HPDE6-E6E7 (cell line): ENCODE data around the gene SPTBN1.
A peak's percentile ranks its signal among the peaks of the same experiment; 100 is the strongest.

ENCODE experiments used
- DNase-seq: peaks from one replicate; pipeline ENCODE4 v3.0.0; 2011; ENCODE audit warnings: missing footprints; ENCODE audit errors: extremely low spot score

SPTBN1 gene

DNA sequence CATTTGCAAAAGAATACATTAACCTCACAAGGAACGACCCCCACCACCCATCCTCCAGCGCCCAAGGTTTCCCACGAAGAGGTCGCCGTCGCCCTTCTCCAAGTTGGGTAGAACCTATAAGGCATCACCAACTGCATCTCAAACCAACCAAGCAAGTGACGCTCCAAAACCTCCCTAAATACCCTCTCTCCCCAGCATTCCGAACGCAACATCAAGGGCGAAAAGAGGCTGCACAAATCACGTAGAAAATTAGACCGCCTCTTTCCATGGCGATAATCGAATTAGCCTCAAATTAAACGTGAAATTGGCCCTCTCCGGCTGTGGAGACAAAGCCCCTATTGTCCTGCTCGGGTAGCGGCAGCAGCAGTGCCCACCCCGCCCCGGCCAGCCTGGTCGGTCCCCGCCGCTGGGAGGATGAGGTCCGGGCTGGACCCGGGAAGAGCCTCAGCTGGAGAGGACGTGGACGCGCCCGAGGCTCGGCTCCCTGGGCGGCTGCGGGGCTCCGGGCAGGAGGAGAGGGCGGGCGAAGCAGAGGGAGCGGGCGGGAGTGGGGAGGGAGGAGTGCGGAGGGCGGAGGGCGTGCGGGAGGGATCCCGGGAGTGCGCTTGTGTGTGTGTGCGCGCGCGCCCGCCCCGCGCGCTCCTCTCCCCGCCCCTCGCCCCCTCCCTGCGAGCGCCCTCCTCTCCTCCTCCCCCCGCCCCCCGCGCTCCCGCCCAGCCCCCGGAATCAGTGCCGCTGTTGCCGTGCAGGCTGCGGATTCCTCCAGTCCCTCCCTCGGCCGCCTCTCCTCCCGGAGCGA lies at the start of gene SPTBN1:
Gene SPTBN1 (plus strand): TSS at position 765 of the 799 bp plus-strand sequence. CDS start 70,092 bp downstream, outside the sequence.
- peak; percentile 60 for DNase-seq

DNA sequence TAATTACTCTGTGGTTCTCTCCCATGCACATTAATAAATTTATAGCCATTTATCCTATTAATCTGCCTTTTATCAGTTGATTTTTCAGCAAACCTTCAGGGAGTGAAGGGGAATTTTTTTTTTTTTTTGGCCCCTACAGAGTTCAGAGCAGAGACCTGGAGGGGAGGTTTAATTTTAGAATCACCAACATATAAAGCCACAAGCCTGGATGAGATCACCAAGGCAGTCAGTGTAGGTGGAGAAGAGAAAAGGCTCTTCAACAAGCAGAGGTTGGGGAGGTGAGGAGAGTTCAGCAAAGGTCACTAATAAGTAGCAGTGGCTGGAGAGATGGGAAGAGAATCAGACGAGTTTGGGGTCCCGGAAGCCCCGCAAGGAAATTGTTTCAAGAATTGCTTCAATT lies 48.4 kb upstream of the SPTBN1 start:
- DNase-seq, result no peak

GRCh38 chr2:54408288-54408687 lies 47.8 kb upstream of the SPTBN1 start:
- DNase-seq, result no peak

DNA sequence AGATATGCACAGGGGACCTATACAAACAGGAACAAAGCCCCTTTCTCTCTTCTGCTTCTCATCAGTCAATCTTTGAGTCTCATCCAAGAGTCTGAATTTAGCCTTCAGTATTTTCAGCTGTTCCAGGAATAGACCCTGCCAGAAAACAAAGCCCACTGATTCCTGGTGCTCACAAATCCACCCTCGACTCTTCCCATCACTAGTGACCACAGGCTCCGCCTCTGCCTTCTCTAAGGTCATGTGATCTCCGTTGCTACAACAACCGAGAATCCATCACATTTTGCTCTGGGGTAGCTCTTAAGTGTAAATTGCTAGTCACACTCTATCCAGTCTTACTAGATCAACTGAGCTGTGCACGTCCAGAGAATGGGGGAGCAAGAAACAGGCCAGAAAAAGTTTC lies 46.4 kb upstream of the SPTBN1 start:
- no peak for DNase-seq

DNA sequence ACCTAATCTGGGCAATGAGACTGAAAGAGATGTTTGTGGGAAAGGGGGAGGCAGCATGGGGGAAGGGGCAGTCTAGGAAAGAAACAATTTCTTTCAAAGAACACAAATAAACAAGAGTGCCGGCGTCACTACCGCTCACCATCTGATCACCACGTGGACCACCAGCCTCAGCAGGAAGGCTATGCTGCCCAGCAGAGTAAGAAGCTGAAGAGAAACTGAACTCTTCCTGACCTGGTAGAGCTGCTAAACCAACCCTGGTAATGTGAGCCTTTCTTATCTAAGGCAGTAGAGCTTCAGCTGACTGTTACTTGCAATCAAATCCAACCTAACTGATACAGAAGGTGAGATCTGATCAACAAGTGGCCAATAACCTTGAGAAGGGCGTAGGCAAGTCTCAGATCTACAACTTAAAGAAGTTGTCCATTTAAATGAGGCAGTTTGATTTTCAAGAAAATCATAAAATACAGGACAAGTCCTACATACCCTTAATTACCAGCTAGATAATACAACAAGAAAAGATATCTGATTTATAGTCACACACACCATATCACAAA lies 44.2 kb upstream of the SPTBN1 start:
- no peak for DNase-seq

GRCh38 chr2:54416166-54416813 lies 39.8 kb upstream of the SPTBN1 start:
- DNase-seq, result peak; percentile 42

GRCh38 chr2:54416938-54417337 lies 39.2 kb upstream of the SPTBN1 start:
- DNase-seq, result no peak

GRCh38 chr2:54417577-54417976 lies 38.5 kb upstream of the SPTBN1 start:
- DNase-seq, result no peak

DNA sequence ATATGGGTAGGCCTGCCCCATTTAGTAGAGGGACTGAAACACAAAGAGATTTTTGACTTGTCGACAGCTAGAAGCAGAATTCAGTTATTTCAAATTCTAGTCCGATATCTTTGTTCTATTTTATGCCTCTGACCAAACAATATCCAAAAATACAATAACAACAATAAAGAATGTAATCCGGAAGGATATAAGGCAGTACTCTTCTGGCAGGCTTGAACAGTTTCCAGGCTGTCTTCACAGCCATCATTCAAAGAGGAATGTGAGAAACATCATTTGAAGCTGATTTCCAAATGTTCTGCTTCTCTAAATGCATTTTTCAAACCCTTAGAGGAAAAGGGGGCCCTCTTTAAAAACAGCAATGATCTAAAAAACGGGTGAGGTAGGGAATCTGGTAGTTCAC lies 36.7 kb upstream of the SPTBN1 start:
- DNase-seq, result no peak

DNA sequence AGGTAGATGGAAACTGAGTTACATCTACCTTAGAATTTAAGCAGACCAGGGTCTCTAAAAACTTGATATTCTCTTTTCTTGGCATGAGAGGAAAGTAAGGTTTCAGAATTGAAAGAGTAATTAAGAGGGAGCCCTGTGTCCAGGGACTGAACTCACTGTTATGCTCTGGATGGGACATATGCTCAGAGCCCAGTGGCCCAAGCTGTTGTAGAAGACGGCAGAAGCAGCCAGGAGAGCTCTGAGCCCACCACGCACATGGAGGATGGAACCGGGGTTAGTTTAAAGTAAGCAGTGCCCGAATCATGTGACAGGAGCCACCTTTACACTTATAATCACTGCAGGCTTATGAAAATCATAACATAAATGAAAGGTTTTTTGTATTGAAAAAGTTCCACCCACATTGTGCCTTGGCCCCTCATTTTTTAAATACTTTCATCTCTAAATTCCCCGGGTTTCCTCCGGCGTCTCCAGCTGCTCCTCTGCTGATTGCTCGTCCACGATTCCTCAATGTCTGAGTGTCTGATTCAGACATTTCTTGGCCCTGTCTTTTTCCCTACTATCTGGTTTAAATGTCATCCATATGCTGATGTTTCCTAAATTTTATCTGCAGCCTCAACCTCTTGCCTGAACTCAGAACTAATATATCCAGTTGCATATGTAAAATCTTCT lies 36.1 kb upstream of the SPTBN1 start:
- DNase-seq, result no peak

GRCh38 chr2:54420524-54421172 lies 35.5 kb upstream of the SPTBN1 start:
- no peak for DNase-seq

DNA sequence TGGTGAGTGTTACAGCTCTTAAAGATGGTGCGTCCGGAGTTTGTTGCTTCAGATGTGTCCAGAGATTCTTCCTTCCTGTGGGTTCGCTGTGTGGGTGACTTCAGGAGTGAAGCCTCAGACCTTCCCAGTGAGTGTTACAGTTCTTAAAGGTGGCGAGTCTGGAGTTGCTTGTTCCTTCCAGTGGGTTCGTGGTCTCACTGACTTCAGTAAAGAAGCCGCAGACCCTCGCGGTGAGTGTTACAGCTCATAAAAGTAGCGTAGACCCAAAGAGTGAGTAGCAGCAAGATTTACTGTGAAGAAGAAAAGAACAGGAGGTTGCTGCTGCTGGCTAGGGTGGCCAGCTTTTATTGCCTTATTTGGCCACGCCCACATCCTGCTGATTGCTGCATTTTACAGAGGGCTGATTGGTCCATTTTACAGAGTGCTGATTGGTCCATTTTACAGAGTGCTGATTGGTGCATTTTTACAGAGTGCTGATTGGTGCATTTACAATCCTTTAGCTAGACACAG lies 34.0 kb upstream of the SPTBN1 start:
- DNase-seq, result no peak

GRCh38 chr2:54423213-54423612 lies 32.9 kb upstream of the SPTBN1 start:
- DNase-seq, result no peak

DNA sequence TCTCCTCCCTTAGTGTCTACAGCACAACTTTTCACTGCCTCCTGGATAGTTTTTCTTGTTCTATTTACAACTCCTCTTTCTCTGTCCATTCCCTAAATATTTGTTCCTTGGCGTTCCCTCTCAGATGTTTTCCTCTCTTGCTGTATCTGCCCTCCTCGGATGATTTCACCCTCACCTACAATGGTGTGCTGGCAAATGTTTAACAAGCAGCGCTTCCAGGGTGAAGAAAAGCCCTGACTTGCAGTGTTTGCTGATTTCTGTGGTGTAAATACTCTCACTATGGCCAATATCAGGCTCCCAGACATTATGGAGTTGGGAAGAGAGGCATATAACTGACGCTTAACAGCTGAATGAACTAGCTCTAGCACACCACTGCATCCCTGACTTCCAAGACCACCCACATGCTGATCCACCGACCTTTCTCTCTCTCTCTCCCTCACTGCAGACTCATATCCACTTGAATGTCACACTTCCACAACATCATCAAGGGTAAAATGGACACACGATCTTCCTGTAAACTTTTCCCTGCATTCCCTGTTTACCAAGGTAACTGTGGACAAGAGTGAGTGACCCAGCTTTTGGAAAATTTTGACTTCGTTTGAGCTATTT lies 31.5 kb upstream of the SPTBN1 start:
- DNase-seq, result no peak

GRCh38 chr2:54428108-54428831 lies 27.9 kb upstream of the SPTBN1 start:
- DNase-seq, result no peak

DNA sequence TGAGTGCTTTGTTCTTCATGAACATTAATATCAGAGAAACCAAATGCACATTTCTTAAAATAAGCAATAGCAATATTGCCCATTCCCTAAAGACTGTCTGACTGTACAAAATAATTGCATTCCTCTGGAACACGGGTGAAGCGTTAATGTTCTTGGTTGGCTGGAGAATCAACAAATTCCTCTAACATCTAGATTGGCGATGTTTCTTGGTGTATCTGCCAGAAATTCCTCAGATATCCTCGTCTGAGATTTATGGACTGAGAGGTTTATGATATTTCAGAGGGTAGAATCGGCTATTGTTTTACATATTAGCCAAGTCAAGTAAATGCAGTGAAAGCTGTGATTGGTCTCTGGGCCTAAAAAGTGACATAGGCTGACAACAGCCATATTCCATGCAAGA lies 27.1 kb upstream of the SPTBN1 start:
- DNase-seq, result no peak

DNA sequence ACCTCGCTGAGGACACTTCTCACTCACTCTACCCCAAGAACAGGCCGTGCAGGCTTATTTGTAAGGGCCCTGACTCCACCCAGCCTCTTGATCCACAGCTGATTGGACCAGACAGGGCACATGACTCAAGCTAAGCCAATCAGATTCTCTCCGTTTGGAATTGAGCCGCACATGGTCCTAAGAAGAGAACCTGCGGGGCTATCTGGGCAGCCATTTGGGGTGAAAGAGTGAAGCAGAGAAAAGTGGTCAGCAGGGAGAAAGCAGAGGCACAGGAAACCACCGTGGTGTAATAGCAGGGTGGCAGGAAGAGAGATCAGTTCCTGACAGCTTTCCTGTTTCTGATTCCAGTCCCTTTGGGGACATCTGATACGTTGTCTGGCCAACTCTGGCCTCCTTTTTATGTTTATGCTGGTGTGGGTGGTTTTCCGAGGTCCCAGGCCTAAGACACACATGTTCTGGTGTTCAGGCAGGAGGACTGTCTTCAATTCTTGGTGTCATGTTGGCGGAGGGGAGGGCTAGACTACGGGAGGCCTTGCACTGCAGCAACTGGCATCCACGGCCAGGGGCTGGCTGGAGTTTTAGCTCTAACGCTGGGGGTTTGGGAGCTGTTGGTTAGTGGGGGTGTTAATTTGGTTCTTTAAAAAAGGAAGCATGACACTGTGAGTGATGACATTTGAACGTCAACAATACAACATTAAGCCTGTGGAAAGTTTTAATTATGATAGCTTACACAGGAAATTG lies 26.1 kb upstream of the SPTBN1 start:
- no peak for DNase-seq

DNA sequence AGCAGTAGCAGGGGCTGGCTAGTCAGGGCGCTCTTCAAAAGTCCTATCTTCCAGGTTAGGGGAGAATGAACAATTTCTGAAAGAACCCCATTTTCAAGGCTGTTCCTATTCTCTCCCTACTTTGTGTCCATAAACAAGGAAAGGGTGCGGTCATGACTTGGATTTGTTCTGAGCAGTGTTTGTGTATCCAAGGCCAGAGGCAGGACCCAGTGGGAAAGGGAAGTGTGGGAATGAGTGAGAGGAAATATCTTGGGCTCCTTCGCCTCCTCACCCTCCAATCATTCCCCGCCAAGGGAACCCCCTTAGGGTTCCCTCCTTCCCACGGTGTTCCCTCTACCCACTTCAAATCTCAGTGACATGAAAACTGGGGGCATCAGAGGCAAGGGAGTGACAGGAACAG lies 25.5 kb upstream of the SPTBN1 start:
- no peak for DNase-seq

- no peak for DNase-seq
These were observed 23.7 kb upstream of the SPTBN1 start for GRCh38 chr2:54432251-54433015.
